CD4-positive, alpha-beta T cell treated with Interferon alpha-2 for 1 hour (primary cell): ENCODE measurements around the gene COX6B2.

Experiments used
- DNase-seq, 2 donors: peaks; one replicate each; pipeline ENCODE4 v3.0.0-alpha.2; 2020 to 2022

The COX6B2 gene

GRCh38 chr19:55362174-55362989 is 7.9 kb upstream of the COX6B2 start:
- DNase-seq = no peak

- no peak for DNase-seq
Measured at GRCh38 chr19:55360902-55361301, 6.4 kb upstream of the COX6B2 start.

GRCh38 chr19:55358943-55359908 is 4.7 kb upstream of the COX6B2 start:
- no peak for DNase-seq

GRCh38 chr19:55358493-55358892 is 4.0 kb upstream of the COX6B2 start:
- no peak for DNase-seq

GRCh38 chr19:55355213-55355821 is 798 bp upstream of the COX6B2 start:
- DNase-seq = no peak

- peak; percentile 82 to 83 for DNase-seq
Measured at GRCh38 chr19:55353803-55354697, 469 bp downstream of the COX6B2 start.

- no peak for DNase-seq
Measured at GRCh38 chr19:55353356-55353802, 1.1 kb downstream of the COX6B2 start.

- no peak for DNase-seq
Measured at GRCh38 chr19:55352549-55353145, 1.9 kb downstream of the COX6B2 start.

GRCh38 chr19:55352040-55352439 is 2.5 kb downstream of the COX6B2 start:
- peak in 1 of 2 donors; percentile 23 for DNase-seq

- no peak for DNase-seq
Measured at GRCh38 chr19:55350620-55351315, 3.8 kb downstream of the COX6B2 start.

GRCh38 chr19:55348317-55349034 is 6.0 kb downstream of the COX6B2 start:
- DNase-seq = no peak

- no peak for DNase-seq
Measured at GRCh38 chr19:55347442-55348009, 7.0 kb downstream of the COX6B2 start.

GRCh38 chr19:55346725-55347441 is 7.6 kb downstream of the COX6B2 start:
- DNase-seq = no peak

GRCh38 chr19:55345818-55346724 is 8.4 kb downstream of the COX6B2 start:
- DNase-seq = no peak

GRCh38 chr19:55345101-55345817 is 9.3 kb downstream of the COX6B2 start:
- no peak for DNase-seq

GRCh38 chr19:55344444-55344843 is 10.1 kb downstream of the COX6B2 start:
- no peak for DNase-seq
